GM12875 (cell line): ENCODE measurements around the gene KCTD3.

Source experiments
- H3K4me3 ChIP-seq: one replicate; pipeline ENCODE4 v1.5.1; 2011; ENCODE audit warnings: low read depth, low read length, control low read depth
- CTCF ChIP-seq: IDR thresholded peaks from 2 replicates; pipeline ENCODE4 v1.5.1; 2011; ENCODE audit warnings: low read depth, mild to moderate bottlenecking, control low read depth, inconsistent platforms, low read length, moderate library complexity, borderline replicate concordance; ENCODE audit not compliant: insufficient read depth

Gene KCTD3

GRCh38 chr1:215566556-215567490, at the start of gene KCTD3:
Gene KCTD3, plus strand, starts transcription at chr1:215567304. Its CDS starts 382 bp downstream, at chr1:215567686.
- TF ChIP-seq CTCF: no peak
- H3K4me3 ChIP-seq: peak within 1 kb of the TSS; percentile 87

GRCh38 chr1:215517441-215517891, 49.6 kb upstream of the KCTD3 start:
- no peak for TF ChIP-seq CTCF
- no peak overlapping the region for H3K4me3 ChIP-seq

DNA sequence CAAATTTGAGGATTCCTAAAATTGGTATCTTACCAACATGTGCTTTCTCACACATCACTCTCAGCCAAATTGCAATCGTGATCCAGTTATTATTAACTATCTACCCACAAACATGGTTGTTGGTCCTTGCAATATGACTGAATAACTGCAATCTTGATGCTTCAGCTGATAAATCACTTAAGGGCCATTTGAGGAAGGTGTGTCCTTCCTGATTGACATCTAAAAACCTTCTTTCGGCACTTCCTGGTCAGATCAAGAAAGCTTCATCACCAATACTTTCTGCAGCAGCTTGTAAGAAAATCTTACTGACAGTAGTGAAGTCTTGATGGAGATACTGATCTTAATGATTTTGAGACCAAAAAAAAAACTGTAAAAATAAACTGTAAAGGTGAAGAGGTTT, 48.5 kb upstream of the KCTD3 start:
- H3K4me3 ChIP-seq: no peak overlapping the region
- TF ChIP-seq CTCF: no peak

DNA sequence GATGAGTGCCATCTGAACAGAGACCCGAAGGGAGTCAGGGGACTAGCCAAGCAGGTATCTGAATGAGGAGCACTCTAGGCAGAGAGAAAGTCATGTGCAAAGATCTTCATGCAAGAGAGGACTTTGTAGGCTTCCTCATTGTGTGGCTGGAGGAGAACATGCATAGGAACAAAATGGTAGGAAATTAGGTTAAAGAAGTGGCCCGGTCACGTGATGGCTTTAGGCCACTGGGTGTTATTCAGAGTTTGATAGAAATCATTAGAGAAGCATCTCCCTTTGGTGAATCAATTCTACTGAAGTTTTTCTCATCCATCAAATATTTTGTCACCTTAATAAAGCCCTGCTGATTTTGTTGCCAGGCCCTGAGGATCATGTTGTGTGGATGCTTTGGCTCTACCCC, 45.8 kb upstream of the KCTD3 start:
- no peak overlapping the region for H3K4me3 ChIP-seq
- TF ChIP-seq CTCF: no peak

GRCh38 chr1:215523128-215523861, 43.8 kb upstream of the KCTD3 start:
- no peak overlapping the region for H3K4me3 ChIP-seq
- TF ChIP-seq CTCF: no peak

DNA sequence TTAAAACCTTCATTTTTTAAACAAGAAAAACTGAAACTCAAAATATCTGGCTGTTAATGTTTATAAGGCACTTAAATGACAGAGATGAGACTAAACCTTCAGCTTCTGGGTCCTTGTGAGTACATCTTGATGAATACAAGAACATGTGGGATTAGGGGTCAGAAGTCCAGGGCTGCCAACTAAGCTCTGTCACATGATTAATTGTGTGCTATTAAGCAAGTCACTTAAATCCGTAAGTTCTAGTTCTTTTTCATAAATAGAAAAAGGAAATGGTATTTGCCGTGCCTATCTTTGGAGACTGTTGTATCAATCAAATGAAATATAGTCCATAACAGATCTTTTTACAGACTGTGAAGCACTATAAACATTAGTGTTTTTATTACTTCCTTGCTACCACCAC, 43.2 kb upstream of the KCTD3 start:
- H3K4me3 ChIP-seq: no peak overlapping the region
- no peak for TF ChIP-seq CTCF
